B cell (primary cell): ENCODE measurements around the gene AIF1. TPM values are rescaled to one million over a fixed set of nuclear protein-coding genes. Genes with fewer than 3 reads are reported as not detected.
"Not testable (repeated sequence)": the region's sequence is repeated elsewhere in the genome, so short reads cannot be mapped to it uniquely, and the experiment has no call there.

Source experiments
- ATAC-seq: fragments of 200-7000 bp; cut with Tn5 transposase; one replicate; pipeline ENCODE4 v1.10.0; 2021; ENCODE audit warnings: low read depth, mild to moderate bottlenecking, moderate number of reproducible peaks, moderate library complexity
- CTCF ChIA-PET: fragments of 350-600 bp; sonication (Branson Sonifier 250); formaldehyde crosslinking; loops from one replicate; lab custom pipeline; 2021; ENCODE audit warnings: antibody characterized with exemption, inconsistent platforms; lab: Charles Lee
- POLR2A ChIA-PET: fragments of 350-600 bp; sonication (Branson Sonifier 250); formaldehyde crosslinking; loops from one replicate; lab custom pipeline; 2021; ENCODE audit warnings: antibody characterized with exemption; lab: Charles Lee
- DNase-seq: peaks from one replicate; pipeline ENCODE4 v3.0.0; 2013
- H2AFZ ChIP-seq: 2 replicates; pipeline ENCODE4 v1.6.1; 2012; ENCODE audit warnings: mild to moderate bottlenecking, low read depth, low read length; ENCODE audit not compliant: insufficient read depth, poor library complexity, severe bottlenecking
- H3K27ac ChIP-seq, 2 donors: 1 replicate in 1 of 2; 2 replicates in 1 of 2; pipeline ENCODE4 v1.5.1; 2012 to 2013; ENCODE audit warnings: low read length in 2 of 2, mild to moderate bottlenecking in 2 of 2, moderate library complexity in 1 of 2
- H3K27me3 ChIP-seq, 4 experiments: fragments of 200-600 bp in 1 of 4; sonication (generic) in 1 of 4; replicated peaks in 1 of 4; 1 replicate in 2 of 4; 2 replicates in 2 of 4; pipeline versions ENCODE4 v1.6.1 to v1.7.0; 2013 to 2016; ENCODE audit warnings: low read length in 3 of 4, mild to moderate bottlenecking in 2 of 4, mixed read lengths in 1 of 4, moderate library complexity in 1 of 4; ENCODE audit not compliant: insufficient read depth in 4 of 4, control insufficient read depth in 3 of 4; ENCODE audit errors: control extremely low read depth in 1 of 4
- H3K36me3 ChIP-seq, 2 experiments: replicated peaks in 1 of 2; 1 replicate in 1 of 2; 2 replicates in 1 of 2; pipeline versions ENCODE4 v1.6.1 to v1.7.1; 2013; ENCODE audit warnings: low read length in 1 of 2; ENCODE audit not compliant: insufficient read depth in 2 of 2, control insufficient read depth in 1 of 2; ENCODE audit errors: control extremely low read depth in 1 of 2, extremely low read depth in 1 of 2
- H3K4me1 ChIP-seq, 2 donors: fragments of 200-600 bp in 1 of 2; sonication (generic) in 1 of 2; 1 replicate in 1 of 2; 2 replicates in 1 of 2; pipeline versions ENCODE4 v1.5.1 to v1.6.1; 2013 to 2017; ENCODE audit warnings: low read length in 2 of 2; ENCODE audit not compliant: control insufficient read depth in 2 of 2, insufficient read depth in 2 of 2
- H3K4me2 ChIP-seq: replicated peaks from 2 replicates; pipeline ENCODE3; 2012; ENCODE audit warnings: mild to moderate bottlenecking, low read depth, low read length; ENCODE audit not compliant: poor library complexity, severe bottlenecking
- H3K4me3 ChIP-seq, 5 experiments: fragments of 200-600 bp in 1 of 5; sonication (generic) in 1 of 5; 1 replicate in 3 of 5; 2 replicates in 2 of 5; pipeline versions ENCODE4 v1.5.1 to v1.7.0; 2011 to 2016; ENCODE audit warnings: low read length in 4 of 5, mild to moderate bottlenecking in 4 of 5, low read depth in 2 of 5, control low read depth in 1 of 5, moderate library complexity in 1 of 5; ENCODE audit not compliant: insufficient read depth in 1 of 5; ENCODE audit errors: control extremely low read depth in 1 of 5, extremely low read depth in 1 of 5
- H3K79me2 ChIP-seq: fragments of 200-600 bp; sonication (generic); one replicate; pipeline ENCODE4 v1.6.0; 2016; ENCODE audit warnings: low read length; ENCODE audit not compliant: control insufficient read depth, insufficient read depth
- H3K9ac ChIP-seq: fragments of 200-600 bp; sonication (generic); 2 replicates; pipeline ENCODE4 v1.6.1; 2017; ENCODE audit warnings: mild to moderate bottlenecking, low read length, moderate library complexity
- H3K9me3 ChIP-seq, 3 donors: one replicate each; pipeline versions ENCODE4 v1.6.1 to v1.7.1; 2013; ENCODE audit warnings: low read length in 2 of 3; ENCODE audit not compliant: control insufficient read depth in 2 of 3, insufficient read depth in 1 of 3; ENCODE audit errors: control extremely low read depth in 1 of 3
- H4K20me1 ChIP-seq: 2 replicates; pipeline ENCODE4 v1.6.0; 2012; ENCODE audit warnings: mild to moderate bottlenecking, low read length; ENCODE audit not compliant: insufficient read depth, control insufficient read depth, poor library complexity, severe bottlenecking
- H3K27ac Mint-ChIP-seq: one replicate; pipeline ENCODE4 v1.8.0; 2021; ENCODE audit warnings: mixed read lengths
- H3K27me3 Mint-ChIP-seq: one replicate; pipeline ENCODE4 v1.8.0; 2021; ENCODE audit warnings: mixed read lengths
- H3K4me1 Mint-ChIP-seq: one replicate; pipeline ENCODE4 v1.8.0; 2021; ENCODE audit warnings: mixed read lengths
- H3K4me3 Mint-ChIP-seq: one replicate; pipeline ENCODE4 v1.8.0; 2021; ENCODE audit warnings: mixed read lengths
- H3K9me3 Mint-ChIP-seq: one replicate; pipeline ENCODE4 v1.8.0; 2022; ENCODE audit warnings: mixed read lengths; ENCODE audit not compliant: insufficient read depth
- CTCF ChIP-seq: fragments of 200-600 bp; IDR thresholded peaks from one replicate; pipeline ENCODE4 v1.8.0; 2022; ENCODE audit warnings: antibody characterized with exemption, mild to moderate bottlenecking
- EZH2 ChIP-seq: IDR thresholded peaks from 2 replicates; pipeline ENCODE4 v1.6.1; 2012; ENCODE audit warnings: borderline replicate concordance, low read depth, mild to moderate bottlenecking, moderate library complexity, low read length; ENCODE audit not compliant: insufficient read depth, poor library complexity, severe bottlenecking
- WGBS: methylation state at CpG from one replicate; pipeline ENCODE4 v1.1.5; 2013; ENCODE audit warnings: missing lambda C conversion rate; ENCODE audit not compliant: insufficient coverage; 5-methylcytosine and 5-hydroxymethylcytosine counted together
- intact Hi-C: fragments of 100-400 bp; cut with micrococcal nuclease; formaldehyde crosslinking; loops from one replicate; pipeline ENCODE4 v1.10.0; 2022
- polyA plus RNA-seq: library from polyadenylated mRNA; depleted of rRNA; stranded (reverse); fragments of >200 nt; gene quantifications from 2 replicates; pipeline ENCODE4 v1.2.3, GENCODE V29; 2012
- total RNA-seq, 2 donors: library from RNA; stranded (reverse); fragments of 120-200 nt in 1 of 2; gene quantifications; 1 replicate in 1 of 2; 2 replicates in 1 of 2; pipeline versions ENCODE4 v1.2.3 to v1.2.4, GENCODE V29; 2013 to 2022

AIF1 gene
- total and polyA plus RNA-seq, 2 donors (not counting 1 experiment from before 2014, with no cell fraction given) = 1.3 to 7.5 TPM

DNA sequence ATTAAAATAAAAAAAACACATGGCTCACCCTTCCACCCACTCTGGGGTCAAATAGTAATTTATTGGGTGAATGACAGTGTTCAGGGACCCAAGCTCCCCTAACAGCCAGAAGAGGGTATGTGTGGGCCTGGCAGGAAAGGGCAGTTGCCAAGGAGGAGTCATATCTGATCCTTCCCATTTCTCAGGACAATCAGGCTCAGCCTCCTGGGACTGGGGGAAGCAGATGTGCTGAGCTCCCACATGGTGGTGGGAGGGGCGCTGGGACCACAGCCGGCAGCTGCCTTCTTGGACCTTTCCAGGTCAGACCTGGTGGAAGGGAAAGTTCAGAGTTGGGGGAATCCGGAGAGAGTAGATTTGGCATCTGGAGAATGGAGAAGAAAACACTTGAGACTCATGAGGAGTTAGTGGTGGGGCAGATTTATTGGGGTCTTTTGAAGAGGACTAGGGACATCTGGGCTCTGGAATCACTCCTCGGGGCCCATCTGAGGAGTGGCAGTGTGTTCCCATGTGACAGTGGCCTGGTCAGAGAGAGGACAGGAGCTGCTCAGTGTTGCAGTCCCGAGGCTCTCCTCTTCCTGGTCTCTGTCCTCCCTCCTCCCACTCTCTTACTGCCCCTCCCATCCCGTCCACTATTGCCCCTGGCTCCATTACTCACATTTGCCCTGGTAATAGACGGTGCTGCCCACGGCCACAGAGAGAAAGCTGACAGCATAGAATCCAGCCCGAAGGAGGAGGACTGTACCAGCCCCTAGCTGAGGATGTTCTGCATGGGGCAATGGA, 26.0 kb upstream of the AIF1 start:
- peaks cover 86% of the 10 kb centered on the region for H3K4me1 Mint-ChIP-seq
- TF ChIP-seq CTCF (no peak), EZH2 (no peak)
- peak overlapping the region; percentile 88 for H3K27ac Mint-ChIP-seq
- H3K27ac ChIP-seq = peak overlapping the region; percentile 7 to 87
- H3K27me3 Mint-ChIP-seq = no peaks in the 10 kb centered on the region
- no peak overlapping the region for H3K9ac ChIP-seq
- no peaks in the 10 kb centered on the region for H4K20me1 ChIP-seq
- intact Hi-C loops = no loop called here
- CTCF ChIA-PET = interaction anchor here (0.6 to 35.3 kb wide), 4 partner anchors 6 to 251 kb away, joined by 3 to 2241 read pairs (median 1108); partner anchors contain the start of genes ATP6V1G2, LST1, LTA and LTB
- no peak for ATAC-seq
- no peaks in the 10 kb centered on the region for H3K9me3 ChIP-seq
- H3K4me2 ChIP-seq = peak overlapping the region; percentile 72
- no peaks in the 10 kb centered on the region for H3K9me3 Mint-ChIP-seq
- H3K79me2 ChIP-seq = peaks cover 66% of the 10 kb centered on the region
- H3K4me3 Mint-ChIP-seq = peak overlapping the region; percentile 32
- H3K4me1 ChIP-seq = peaks cover 92 to 96% of the 10 kb centered on the region in 2 donors
- H3K4me3 ChIP-seq = no peak overlapping the region
- no peak overlapping the region for H2AFZ ChIP-seq
- H3K36me3 ChIP-seq = no peaks in the 10 kb centered on the region
- DNase-seq = no peak
- POLR2A ChIA-PET = interaction anchor here (1.3 to 35.3 kb wide), 2 partner anchors 7 to 23 kb away, joined by 5 to 1450 read pairs; partner anchors contain the start of genes ATP6V1G2, LST1, LTA and LTB
- WGBS = 55% methylated on average over 5 of the region's 9 CpGs
- H3K27me3 ChIP-seq = no peaks in the 10 kb centered on the region

DNA sequence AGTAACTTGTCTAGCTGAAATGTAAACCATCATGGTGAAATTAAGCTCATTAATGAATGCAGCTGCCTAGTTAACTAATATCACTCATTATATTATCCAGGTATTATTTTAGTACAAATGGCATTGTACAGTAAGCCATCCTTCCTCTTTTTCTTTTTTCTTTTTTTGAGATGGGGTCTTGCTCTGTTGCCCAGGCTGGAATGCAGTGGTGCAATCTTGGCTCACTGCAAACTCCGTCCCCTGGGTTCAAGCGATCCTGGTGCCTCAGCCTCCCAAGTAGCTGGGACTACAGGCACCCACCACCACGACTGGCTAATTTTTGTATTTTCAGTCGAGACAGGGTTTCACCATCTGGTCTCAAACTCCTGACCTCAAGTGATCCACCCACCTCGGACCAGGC, 24.3 kb upstream of the AIF1 start:
- H3K9me3 Mint-ChIP-seq, H4K20me1 ChIP-seq, H3K27me3 Mint-ChIP-seq, intact Hi-C loops, ATAC-seq, H3K36me3 ChIP-seq, H3K4me3 ChIP-seq, H3K9me3 ChIP-seq, DNase-seq, H2AFZ ChIP-seq, H3K9ac ChIP-seq, H3K27me3 ChIP-seq: not testable (repeated sequence)
- CTCF ChIA-PET = interaction anchor here (18.5 to 35.3 kb wide), 3 partner anchors 5 to 33 kb away, joined by 1108 to 2241 read pairs (median 1108); partner anchors contain the start of genes ATP6V1G2, LST1, LTA and LTB
- peaks cover 77% of the 10 kb centered on the region for H3K79me2 ChIP-seq
- peaks cover 83 to 90% of the 10 kb centered on the region in 2 donors for H3K4me1 ChIP-seq
- Mint-ChIP-seq H3K4me3 (peak overlapping the region; percentile 5), H3K4me1 (peaks cover 78% of the 10 kb centered on the region), H3K27ac (peak overlapping the region; percentile 56)
- 69% methylated on average over 5 of the region's 5 CpGs for WGBS
- peak overlapping the region; percentile 15 for H3K4me2 ChIP-seq
- POLR2A ChIA-PET = interaction anchor here (35.3 kb wide), 1 partner anchor 25 kb away, joined by 1450 read pairs; the partner anchor contains the start of genes ATP6V1G2, LST1, LTA and LTB
- peak overlapping the region in 1 of 2 donors; percentile 68 for H3K27ac ChIP-seq
